NCI-H82 (cell line): ENCODE measurements around the gene RPL39L.
A peak's percentile ranks its signal among the peaks of the same experiment; 100 is the strongest.
"Not testable (repeated sequence)": the region's sequence is repeated elsewhere in the genome, so short reads cannot be mapped to it uniquely, and the experiment has no call there.

Experiments used
- DNase-seq: peaks from one replicate; lab custom pipeline; 2025; lab: John Stamatoyannopoulos, UW

Gene RPL39L

GRCh38 chr3:187136936-187137335 lies 2.4 kb downstream of the RPL39L start:
- no peak for DNase-seq

GRCh38 chr3:187136337-187136736 lies 3.0 kb downstream of the RPL39L start:
- no peak for DNase-seq

- DNase-seq = not testable (repeated sequence)
These were observed 4.1 kb downstream of the RPL39L start for GRCh38 chr3:187135172-187135690.

- DNase-seq = not testable (repeated sequence)
These were observed 6.1 kb downstream of the RPL39L start for GRCh38 chr3:187133181-187133580.

- DNase-seq = no peak
These were observed 6.6 kb downstream of the RPL39L start for GRCh38 chr3:187132666-187133065.

- no peak for DNase-seq
These were observed 7.3 kb downstream of the RPL39L start for GRCh38 chr3:187131981-187132380.

- DNase-seq = no peak
These were observed 8.8 kb downstream of the RPL39L start for GRCh38 chr3:187130346-187131066.

GRCh38 chr3:187125319-187126031 lies 13.8 kb downstream of the RPL39L start:
- DNase-seq = no peak

GRCh38 chr3:187122261-187122660 lies 17.0 kb downstream of the RPL39L start:
- DNase-seq = no peak

- DNase-seq = no peak
These were observed 19.0 kb downstream of the RPL39L start for GRCh38 chr3:187120326-187120725.

GRCh38 chr3:187114511-187114910 lies 24.8 kb downstream of the RPL39L start:
- DNase-seq = no peak

- peak; percentile 23 for DNase-seq
These were observed 26.1 kb downstream of the RPL39L start for GRCh38 chr3:187112934-187113793.

GRCh38 chr3:187110156-187110555 lies 29.1 kb downstream of the RPL39L start:
- no peak for DNase-seq

GRCh38 chr3:187107989-187108388 lies 31.3 kb downstream of the RPL39L start:
- no peak for DNase-seq

GRCh38 chr3:187105700-187106099 lies 33.6 kb downstream of the RPL39L start:
- DNase-seq = no peak

- no peak for DNase-seq
These were observed 34.4 kb downstream of the RPL39L start for GRCh38 chr3:187104933-187105332.

- DNase-seq = no peak
These were observed 35.0 kb downstream of the RPL39L start for GRCh38 chr3:187104342-187104741.

- DNase-seq = no peak
These were observed 36.0 kb downstream of the RPL39L start for GRCh38 chr3:187103251-187103650.

GRCh38 chr3:187102073-187102634 lies 37.1 kb downstream of the RPL39L start:
- no peak for DNase-seq

GRCh38 chr3:187101184-187102072 lies 37.9 kb downstream of the RPL39L start:
- DNase-seq = peak; percentile 40

- no peak for DNase-seq
These were observed 40.3 kb downstream of the RPL39L start for GRCh38 chr3:187098923-187099512.
